Measurements from ENCODE around the gene RNF133.
"Not testable (repeated sequence)": the region's sequence is repeated elsewhere in the genome, so short reads cannot be mapped to it uniquely, and the experiment has no call there.

RNF133 gene

DNA sequence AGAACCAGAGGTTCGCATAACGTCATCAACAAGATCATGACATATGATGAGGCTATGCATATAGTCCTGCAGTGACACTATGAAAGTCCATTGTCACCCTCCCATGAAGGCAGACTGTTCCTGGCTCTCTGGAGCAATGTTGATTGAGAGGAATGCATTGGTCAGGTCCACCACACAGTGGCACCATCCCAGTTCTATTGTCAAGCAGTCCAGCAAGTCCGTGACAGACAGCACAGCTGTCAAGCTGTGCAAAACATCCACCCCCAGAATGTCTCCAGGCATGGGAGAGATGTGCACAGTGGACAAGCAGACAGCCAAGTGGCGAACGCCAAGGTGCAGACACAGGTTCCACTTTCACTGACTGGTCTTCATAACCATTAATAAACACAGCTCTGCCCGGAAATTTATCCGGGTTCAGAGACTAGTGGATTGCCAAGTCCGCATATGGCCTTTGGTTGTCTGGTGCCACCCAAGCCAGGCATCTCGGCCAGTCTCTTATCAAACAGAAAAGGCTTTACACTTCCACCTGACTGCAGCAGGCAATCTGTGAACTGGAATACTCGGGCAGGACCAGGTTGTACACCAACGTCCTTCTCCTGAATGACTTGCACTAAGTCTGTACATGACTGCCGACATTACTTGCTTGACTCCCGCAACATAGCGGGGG lies 7.2 kb downstream of the RNF133 start:
- FAIRE-seq, result no peak

DNA sequence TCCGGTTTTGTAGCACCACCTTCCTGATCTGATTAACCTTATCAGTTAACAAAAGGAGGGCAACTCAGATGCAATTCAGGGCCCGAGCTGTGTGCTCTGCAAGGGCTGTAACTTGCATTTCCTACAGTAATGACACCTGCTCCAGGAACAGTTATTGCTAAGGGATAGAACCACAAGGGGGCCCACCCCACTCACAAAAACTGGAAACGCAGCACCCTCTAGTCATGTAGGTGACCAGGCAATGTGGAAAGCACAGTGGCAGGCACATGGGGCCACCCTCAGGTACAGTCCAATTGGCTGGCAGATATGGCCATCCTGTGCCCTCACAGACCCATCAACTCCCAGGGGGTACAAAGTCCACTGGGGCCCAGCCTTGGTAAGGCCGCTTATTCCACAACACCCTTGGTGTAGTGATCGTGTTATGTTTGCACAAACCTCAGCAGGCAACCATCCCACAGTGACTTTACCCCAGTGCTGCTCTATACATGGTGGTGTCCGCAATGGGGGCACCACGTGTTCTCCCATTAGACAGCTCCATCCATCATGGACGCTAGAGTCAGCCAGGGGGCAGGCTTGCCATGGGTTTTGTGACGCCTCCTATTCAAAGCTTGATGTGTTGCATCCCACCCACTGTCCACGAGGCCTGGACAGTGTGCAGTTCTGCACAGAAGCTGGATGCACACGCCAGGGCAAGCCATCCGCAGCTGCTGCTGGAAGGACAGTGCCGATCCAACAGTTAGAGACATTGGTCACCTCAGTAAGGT lies 9.4 kb downstream of the RNF133 start:
- FAIRE-seq (no peak), DNase-seq (ENCODE audit: insufficient read length, low spot score) (no peak)

More for the DNA sequence above, 7.2 kb downstream of the RNF133 start:
- DNase-seq (ENCODE audit: insufficient read length, low spot score), result no peak

DNA sequence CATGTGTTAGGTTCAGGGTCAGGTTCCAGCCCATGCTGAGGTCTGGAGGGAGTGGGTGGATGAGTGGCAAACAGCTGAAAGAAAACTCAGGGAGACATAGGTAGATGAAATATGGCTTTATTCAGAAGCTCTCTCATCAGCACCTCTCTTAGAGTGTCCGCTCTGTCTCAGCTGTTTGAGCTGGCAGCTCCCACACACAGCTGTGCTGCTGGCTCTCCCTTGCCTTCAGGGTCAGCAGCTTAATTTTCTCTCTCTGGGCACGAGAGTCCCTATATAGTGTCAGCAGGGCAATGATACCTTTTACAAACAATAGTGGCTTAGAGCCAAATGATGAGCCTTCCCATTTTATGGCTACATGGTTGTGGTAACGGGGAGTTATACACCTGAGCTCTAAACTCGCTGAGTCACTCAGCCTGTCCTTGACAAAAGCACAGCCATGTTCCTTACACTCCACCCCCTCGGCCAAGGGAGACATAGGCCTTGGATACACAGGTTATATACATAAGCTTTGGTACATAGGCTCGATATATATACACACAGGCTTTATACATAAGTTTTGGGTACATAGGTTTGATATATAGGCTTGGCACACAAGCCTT lies 10.4 kb downstream of the RNF133 start:
- FAIRE-seq (no peak), DNase-seq (ENCODE audit: insufficient read length, low spot score) (no peak)

DNA sequence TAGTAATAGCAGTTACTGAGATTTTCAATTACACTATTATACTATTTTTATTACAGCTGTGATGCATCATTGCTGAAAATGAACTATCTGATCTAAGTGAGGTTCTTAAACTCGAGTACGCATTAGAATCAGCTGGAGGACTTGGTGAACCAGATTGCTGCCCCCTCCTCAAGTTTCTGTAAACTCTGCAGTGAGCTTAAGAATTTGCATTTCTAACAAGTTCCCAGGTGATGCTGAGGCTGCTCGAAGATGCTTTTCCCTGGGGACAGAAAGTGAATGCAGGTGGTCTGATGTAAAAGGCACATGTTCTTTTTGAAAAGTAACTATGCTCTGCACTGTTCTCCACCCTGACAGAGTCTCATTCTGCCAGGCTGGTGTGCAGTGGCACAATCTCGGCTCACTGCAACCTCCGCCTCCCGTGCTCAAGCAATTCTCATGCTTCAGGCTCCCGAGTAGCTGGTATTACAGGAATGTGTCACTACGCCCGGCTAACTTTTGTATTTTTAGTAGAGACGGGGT lies 12.5 kb downstream of the RNF133 start:
- no peak for FAIRE-seq
- no peak for DNase-seq (ENCODE audit: insufficient read length, low spot score)

DNA sequence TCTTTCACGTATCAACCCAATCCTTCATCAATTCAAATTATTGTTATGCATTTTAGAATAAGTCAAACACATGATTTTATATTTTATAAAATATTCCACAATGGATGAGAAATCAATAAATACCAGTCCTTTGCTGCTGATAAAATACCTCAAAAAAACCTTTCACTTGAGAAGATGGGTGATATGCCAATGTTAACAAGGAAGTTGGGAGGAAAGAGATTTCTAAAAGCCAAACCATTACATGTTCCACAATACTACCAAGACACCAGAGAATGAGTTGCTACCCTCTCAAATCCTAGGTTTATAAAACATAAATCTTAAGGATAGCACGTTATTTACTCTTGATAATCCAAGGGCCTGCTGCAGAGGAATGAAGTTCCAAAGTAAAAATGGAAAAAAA lies 14.4 kb downstream of the RNF133 start:
- FAIRE-seq, result no peak
- DNase-seq (ENCODE audit: insufficient read length, low spot score), result no peak

DNA sequence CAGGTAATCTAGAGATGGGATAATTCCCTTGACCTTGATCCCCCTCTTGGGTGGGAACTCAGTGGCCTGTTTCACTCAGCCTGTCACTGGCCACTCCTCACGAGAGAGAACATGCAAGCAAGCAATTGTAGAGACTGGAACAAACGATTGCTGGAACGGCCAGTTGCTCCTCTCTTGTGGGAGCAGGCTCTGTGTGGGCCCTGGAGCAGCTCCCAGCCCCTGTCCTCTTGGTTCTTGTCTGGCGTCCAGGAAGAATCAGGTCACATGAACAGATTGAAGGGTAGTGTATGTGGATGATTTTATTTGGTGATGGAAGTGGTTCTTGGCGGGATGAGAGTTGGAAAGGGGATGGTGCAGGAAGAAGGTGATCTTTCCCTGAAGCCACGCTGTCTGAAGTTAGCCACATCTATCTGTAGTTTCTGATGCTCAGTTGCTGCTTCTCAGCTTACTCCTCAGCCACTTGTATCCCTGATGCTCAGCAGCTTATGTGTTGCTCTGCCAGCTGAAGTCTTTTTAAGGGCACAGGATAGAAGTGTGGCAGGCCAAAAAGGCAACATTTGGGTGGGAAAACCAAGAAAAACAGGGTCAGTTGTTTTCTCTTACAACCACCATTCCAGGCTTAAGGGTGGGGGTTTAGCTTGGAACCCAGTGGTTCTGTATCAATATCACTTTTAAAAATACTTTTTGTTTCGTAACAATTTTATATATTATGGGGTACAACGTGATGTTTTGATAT lies 15.9 kb downstream of the RNF133 start:
- FAIRE-seq (no peak), DNase-seq (ENCODE audit: insufficient read length, low spot score) (no peak)

DNA sequence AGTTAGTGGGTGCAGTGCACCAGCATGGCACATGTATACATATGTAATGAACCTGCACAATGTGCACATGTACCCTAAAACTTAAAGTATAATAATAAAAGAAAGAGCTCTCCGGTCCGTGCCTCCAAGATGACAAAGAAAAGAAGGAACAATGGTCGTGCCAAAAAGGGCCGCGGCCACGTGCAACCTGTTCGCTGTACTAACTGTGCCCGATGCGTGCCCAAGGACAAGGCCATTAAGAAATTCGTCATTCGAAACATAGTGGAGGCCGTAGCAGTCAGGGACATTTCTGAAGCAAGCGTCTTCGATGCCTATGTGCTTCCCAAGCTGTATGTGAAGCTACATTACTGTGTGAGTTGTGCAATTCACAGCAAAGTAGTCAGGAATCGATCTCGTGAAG lies 17.7 kb downstream of the RNF133 start:
- not testable (repeated sequence) for DNase-seq (ENCODE audit: insufficient read length, low spot score); FAIRE-seq

DNA sequence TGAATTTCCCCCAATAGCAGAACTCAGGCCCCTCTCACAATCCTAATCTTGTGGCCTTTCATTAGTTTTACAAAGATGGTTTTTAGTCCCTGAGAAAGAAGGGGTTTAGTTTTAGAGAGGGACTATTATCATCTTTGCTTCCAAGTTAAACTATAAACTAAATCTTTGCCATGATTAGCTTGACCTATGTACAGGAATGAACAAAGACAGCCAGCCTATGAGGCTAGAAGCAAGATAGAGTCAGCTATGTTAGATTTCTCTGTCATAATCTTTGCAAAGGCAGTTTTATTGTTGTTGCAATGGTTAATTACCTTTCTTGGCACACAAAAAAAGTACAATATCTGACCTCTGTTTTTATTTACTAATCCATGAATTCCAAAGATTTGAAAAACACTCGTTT lies 19.1 kb downstream of the RNF133 start:
- DNase-seq (ENCODE audit: insufficient read length, low spot score) (no peak), FAIRE-seq (no peak)

DNA sequence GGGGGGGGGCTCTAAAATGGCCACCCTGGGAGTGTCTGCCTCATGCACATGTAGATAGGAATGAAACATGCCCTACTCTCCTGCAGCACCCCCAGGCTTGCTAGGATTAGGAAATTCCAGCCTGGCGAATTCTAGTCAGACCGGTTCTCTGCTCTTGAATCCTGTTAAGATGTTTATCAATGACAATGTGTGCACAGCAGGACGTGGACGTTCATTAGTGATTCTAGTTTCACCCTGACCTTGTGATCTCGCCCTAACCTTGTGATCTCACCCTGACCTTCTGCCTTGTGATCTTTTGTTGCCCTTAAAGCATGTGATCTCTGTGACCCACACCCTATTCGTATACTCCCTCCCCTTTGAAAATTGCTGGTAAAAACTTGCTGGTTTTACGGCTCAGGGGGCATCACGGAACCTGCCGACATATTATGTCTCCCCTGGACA lies 19.6 kb downstream of the RNF133 start:
- FAIRE-seq; DNase-seq (ENCODE audit: insufficient read length, low spot score): not testable (repeated sequence)

DNA sequence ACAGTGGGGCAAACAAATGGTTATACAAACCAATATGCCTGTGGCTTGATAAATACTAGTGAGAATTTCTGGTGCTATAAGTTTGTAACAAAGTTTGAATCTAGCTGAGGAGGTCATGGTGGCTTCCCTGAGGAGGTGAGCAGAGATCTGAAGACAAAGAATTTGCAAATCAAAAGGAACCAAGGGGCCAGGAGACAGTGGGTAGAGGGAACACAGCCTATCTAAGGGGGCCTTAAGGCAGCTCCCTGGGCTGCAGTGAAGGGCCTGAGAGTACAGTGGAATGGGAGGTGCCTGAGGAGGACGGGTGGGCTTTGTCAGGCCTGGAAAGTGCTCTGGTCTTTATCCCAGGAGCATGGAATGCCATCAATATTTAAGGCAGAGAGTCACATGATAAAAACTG lies 21.8 kb downstream of the RNF133 start:
- DNase-seq (ENCODE audit: insufficient read length, low spot score), result no peak
- no peak for FAIRE-seq

DNA sequence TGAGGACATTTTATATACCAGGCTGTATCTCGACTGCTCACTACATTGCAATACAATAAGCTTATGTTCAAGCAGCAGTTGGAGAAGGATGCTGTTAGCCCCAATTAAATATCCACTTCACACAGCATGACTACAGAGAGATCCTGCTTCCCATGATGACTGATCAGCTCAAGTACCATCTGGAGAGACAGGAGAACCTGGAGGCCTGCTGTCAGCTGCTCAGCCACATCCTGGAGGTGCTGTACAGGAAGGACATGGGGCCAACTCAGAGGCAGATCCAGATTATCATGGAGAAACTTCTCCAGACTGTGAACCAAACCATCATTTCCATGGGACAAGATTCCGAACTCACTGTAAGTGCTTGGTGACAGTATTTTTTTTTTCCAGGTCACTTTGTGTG lies 22.5 kb downstream of the RNF133 start:
- no peak for FAIRE-seq
- DNase-seq (ENCODE audit: insufficient read length, low spot score), result no peak

DNA sequence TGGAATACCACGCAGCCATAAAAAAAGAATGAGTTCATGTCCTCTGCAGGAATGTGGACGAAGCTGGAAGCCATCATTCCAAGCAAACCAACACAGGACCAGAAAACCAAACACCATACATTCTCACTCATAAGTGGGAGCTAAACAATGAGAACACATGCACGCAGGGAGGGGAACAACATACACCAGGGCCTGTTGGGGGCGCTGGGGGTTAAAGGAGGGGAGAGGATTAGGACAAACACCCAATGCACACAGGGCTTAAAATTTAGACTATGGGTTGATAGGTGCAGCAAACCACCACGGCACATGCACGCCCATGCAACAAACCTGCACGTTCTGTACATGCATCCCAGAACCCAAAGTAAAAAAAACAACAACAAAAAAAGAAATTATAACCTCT lies 23.3 kb downstream of the RNF133 start:
- FAIRE-seq, result no peak
- DNase-seq (ENCODE audit: insufficient read length, low spot score), result no peak

DNA sequence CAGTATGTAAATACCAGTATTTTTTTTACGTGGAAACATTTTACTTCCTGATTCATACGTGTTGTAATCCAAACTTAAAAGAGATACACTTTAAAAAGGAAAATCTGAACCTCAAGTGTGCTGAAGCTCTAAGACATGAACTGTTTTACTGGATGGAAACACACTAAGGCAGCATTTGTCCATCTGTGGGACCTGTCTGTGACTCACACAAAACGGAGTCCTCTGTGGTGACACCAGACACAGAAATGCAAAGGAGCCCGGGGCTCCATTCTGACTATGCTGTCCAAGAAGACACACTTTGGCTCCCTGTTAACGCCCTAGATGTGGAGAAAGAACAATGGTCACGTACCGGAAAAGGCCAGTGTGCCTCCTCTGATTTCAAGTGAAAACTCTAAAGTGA lies 23.9 kb downstream of the RNF133 start:
- DNase-seq (ENCODE audit: insufficient read length, low spot score) (no peak), FAIRE-seq (no peak)

DNA sequence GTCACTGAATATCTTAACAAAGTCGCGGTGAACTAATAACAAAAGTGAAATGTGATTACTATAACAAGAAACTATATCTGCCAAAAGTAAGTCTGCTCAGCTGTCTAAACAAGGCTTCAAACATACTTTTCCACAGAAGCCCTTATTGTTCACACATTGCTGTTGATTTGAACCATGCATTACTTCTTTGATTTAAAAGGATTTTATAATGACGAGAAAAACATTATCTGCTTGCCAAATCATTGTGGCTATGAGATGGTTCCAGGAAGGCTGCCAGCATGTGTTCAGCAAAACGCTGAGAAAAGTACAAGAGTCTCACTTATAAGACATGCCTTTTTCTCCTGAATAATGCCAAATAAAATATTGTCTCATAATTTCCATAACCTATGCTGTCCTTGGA lies 24.4 kb downstream of the RNF133 start:
- no peak for DNase-seq (ENCODE audit: insufficient read length, low spot score)
- FAIRE-seq, result no peak

DNA sequence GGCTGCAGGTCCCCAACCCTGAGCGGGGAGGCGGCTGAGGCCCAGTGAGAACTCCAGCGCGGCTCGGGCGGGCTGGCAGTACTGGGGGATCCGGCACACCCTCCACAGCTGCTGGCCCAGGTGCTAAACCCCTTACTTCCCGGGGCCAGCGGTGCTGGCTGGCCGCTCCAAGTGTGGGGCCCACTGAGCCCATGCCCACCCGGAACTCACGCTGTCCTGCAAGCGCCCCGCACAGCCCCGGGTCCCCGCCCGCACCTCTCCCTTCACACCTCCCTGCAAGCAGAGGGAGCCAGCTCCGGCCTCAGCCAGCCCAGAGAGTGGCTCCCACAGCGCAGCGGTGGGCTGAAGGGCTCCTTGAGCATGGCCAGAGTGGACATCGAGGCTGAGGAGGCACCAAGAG lies 25.0 kb downstream of the RNF133 start:
- no peak for FAIRE-seq

DNA sequence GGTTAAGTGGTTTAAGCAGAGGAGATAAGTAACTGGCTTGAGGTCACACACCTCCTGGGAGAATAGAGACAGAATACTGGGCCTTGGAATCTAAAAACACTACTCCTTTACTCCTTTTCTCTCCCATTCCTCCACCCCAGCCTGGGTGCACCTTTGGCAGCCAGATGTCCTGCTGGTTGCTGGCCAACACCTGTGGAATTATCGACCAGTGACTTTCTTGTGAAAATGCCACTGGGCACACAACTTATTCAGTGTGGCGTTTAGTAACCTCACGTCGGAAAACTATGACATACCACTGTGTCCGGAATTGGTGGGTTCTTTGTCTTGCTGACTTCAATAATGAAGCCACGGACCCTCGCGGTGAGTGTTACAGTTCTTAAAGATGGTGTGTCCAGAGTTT lies 26.4 kb downstream of the RNF133 start:
- DNase-seq (ENCODE audit: insufficient read length, low spot score), result no peak

More for the DNA sequence above, 25.0 kb downstream of the RNF133 start:
- no peak for DNase-seq (ENCODE audit: insufficient read length, low spot score)

DNA sequence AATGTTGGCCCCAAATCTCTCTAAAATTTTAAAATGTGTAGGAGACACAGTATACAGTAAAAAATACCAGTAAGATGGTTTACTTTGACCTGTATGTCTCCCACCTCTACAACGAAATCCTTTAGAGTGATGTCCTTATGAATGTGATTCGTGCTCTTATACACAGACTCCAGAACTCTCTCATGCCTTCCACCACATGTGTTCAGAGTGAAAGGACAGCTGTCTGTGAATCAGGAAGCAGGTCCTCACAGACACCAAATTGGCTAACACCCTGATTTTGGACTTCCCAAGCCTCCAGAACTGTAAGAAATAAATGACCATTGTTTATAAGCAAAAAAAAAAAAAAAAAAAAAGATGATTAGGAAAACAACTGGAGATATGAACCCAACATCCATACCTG lies 35.2 kb downstream of the RNF133 start:
- DNase-seq (ENCODE audit: insufficient read length, low spot score), result no peak
- no peak for FAIRE-seq

More for the DNA sequence above, 26.4 kb downstream of the RNF133 start:
- no peak for FAIRE-seq

DNA sequence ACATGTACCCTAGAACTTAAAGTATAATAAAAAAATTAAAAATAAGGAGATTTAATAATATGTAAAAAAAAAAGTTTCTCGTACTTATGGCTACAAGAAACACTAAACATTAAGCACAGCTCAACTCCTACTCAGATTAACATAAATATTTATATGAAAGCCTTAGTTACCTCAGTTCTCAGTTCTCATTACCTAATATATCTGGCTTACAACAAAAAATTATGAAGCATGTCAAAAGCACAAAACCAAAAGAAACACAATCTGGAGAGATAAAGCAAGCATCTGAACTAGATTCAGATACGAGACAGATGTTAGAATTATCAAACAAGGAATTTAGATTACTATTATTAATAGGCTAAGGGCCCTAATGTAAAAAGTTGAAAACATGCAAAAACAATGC lies 40.1 kb downstream of the RNF133 start:
- FAIRE-seq (no peak), DNase-seq (ENCODE audit: insufficient read length, low spot score) (no peak)

DNA sequence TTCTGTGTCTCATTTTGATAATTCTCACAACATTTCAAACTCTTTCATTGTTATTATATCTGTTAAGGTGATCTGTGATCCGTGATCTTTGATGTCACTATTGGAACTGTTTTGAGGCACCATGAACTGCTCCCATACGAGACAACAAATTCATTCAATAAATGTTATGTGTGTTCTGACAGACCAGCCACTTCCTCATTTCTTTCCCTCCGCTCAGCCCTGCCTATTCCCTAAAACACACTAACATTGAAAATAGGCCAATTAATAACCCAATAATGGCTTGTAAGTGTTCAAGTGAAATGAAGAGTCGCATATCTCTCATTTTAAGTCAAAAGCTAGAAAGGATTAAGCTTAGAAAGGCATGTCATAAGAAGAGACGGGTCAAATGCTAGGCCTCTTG lies 45.2 kb downstream of the RNF133 start:
- DNase-seq (ENCODE audit: insufficient read length, low spot score) (no peak), FAIRE-seq (no peak)

DNA sequence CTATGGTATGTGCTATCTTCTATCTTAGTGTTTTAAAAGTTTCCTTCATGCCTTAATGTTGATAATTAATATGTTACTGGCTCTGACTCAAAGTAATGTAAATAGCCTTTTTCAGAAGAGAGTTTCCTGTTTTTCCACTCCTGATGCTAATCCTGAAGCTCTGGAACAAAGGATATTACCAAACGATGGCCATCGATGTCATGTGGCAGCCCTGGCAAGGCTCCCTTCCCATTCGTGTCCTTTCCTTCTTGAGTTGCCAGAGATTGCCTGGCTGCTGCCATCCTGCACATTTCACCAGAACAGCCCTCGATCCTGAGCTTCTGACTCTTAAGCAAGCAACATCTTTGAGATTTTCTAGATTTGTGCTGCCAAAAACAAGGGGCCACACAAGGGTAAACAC lies 46.0 kb downstream of the RNF133 start:
- FAIRE-seq (no peak), DNase-seq (ENCODE audit: insufficient read length, low spot score) (no peak)

DNA sequence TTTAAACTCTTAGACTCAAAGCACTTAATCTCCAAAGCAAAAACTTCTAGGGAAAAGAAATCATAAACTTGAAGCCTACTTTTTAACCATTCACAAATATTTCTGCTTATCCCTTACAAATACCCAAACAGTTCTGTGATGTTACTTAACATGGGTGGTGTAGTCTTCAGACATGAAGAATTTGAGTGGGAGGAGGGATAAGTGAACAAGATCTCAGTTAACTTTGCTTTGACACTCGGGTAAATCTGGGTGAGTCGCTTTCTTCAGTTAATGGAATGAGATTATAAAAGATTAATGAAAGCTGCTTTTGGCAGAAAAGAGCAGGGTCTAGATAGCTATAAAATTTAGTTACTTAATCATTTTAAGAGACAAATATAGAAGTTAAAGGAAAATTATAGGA lies 47.5 kb downstream of the RNF133 start:
- no peak for DNase-seq (ENCODE audit: insufficient read length, low spot score)
- no peak for FAIRE-seq

Data from GM19239 (cell line).